ENCODE results near the gene OSER1.
A peak's percentile ranks its signal among the peaks of the same experiment; 100 is the strongest.
"Not testable (repeated sequence)": the region's sequence is repeated elsewhere in the genome, so short reads cannot be mapped to it uniquely, and the experiment has no call there.

OSER1 gene

GRCh38 chr20:44210406-44211176, at the start of gene OSER1:
Gene OSER1 (minus strand): TSS chr20:44210771. CDS start chr20:44206957, 3,814 bp downstream.
- DNase-seq = peak; percentile 80

DNA sequence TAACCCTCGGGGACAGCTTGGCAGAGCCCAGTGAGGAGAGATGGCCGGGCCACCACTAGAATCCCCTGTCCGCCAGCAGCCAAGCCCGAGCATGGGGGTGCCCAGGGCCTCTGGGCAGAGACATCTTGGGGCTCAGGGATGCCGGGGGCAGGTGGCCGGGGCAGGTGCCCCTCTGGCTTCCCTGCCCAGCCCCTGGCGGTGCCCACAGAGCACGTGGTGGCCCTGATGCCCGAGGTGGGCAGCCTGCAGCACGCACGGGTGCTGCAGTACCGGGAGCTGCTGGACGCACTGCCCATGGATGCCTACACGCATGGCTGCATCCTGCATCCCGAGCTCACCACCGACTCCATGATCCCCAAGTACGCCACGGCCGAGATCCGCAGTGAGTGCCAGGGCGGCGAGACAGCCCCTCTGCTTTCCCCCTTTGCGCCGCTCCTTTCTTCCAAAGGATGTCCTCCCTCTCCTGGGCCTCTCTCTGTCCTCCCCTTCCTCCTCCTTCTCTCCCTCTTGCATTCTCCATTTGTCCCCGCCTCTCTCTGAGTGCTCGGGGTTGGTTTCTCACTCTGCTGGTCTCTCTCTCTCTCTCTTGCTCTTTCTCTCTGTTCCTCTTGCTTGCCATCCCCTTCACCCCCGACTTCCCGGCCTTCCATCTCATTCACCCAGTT, 47.8 kb upstream of the OSER1 start:
- no peak for DNase-seq

GRCh38 chr20:44256961-44257360, 46.4 kb upstream of the OSER1 start:
- DNase-seq = no peak

DNA sequence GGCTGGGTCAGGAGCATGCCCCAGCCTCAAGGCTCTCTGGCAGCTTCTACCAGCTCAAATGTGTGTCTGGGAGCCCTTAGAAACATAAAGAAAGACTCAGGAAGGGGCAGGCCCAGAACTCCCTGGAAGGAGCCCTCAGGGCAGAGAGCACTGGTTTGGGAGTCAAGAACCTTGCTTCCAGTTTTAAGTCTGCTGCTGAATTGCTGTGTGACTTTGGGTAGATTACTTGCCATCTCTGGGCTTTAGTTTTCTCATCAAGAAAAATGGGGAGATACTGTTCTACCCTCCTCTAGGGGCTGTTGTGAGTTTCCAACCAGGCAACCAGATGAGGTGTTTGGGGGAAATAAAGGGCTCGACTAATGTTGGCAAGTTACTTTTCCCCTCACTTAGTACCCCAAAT, 45.4 kb upstream of the OSER1 start:
- no peak for DNase-seq

DNA sequence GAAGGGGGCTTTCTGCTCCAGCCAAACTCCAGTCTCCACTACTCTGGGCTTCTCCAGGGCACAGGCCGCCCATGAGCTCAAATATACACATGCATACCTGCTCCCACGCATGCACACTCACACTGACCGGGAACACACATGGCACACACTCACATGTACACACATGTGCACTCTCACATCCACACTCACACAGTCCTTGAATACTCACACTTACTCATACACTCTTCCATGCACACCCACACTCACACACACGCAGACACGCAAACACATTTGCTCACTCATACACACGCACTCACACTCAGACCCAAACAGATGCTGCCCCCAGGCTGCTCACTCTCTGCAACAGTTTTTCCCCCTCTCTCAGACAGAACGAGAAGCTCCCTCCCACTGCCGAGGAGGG, 43.5 kb upstream of the OSER1 start:
- no peak for DNase-seq

GRCh38 chr20:44253528-44253927, 43.0 kb upstream of the OSER1 start:
- no peak for DNase-seq

DNA sequence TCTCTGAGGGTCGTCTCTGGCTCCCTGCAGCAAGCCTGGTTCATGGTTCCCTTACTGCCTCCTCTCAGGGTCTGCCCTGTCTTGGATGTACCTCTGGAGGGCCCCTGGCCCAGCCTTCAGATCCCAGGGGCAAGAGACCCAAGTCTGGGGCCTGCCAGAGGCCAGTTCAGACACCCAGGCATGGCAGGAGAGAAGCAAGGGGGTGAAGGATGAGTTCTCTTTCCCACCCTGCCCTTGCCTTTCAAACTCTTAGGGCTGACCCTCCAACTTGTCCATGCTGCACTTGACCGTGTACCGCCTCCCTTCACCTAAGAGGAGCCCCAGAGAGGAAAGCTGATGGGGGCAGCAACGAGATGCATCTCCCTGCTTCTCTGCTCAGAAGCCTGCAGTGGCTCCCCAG, 40.7 kb upstream of the OSER1 start:
- no peak for DNase-seq

- DNase-seq = no peak
Observed at GRCh38 chr20:44248410-44248759, 37.8 kb upstream of the OSER1 start.

GRCh38 chr20:44247586-44248409, 37.2 kb upstream of the OSER1 start:
- no peak for DNase-seq

DNA sequence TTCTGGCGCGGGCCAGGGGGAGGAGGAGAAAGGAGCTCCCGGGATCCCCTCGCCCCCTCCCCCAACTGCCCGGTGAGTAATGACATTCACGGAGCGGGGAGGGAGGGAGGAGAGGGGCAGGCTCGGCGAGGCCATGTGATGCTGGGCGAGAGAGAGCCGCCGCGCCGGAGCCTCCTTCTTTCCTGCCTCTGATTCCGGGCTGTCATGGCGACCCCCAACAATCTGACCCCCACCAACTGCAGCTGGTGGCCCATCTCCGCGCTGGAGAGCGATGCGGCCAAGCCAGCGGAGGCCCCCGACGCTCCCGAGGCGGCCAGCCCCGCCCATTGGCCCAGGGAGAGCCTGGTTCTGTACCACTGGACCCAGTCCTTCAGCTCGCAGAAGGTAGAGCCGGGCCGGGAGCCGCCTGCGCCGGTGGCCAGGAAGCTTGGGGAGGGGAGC, 36.6 kb upstream of the OSER1 start, which contains the start of gene GDAP1L1:
TSS of gene GDAP1L1 (plus strand) at position 178 of the 441 bp plus-strand sequence. CDS start at position 205, 27 bp downstream.
- DNase-seq = peak; percentile 11

GRCh38 chr20:44245977-44246376, 35.4 kb upstream of the OSER1 start:
- DNase-seq = no peak

GRCh38 chr20:44241796-44242195, 31.2 kb upstream of the OSER1 start:
- no peak for DNase-seq

- DNase-seq = not testable (repeated sequence)
Observed at GRCh38 chr20:44236840-44237239, 26.3 kb upstream of the OSER1 start.

DNA sequence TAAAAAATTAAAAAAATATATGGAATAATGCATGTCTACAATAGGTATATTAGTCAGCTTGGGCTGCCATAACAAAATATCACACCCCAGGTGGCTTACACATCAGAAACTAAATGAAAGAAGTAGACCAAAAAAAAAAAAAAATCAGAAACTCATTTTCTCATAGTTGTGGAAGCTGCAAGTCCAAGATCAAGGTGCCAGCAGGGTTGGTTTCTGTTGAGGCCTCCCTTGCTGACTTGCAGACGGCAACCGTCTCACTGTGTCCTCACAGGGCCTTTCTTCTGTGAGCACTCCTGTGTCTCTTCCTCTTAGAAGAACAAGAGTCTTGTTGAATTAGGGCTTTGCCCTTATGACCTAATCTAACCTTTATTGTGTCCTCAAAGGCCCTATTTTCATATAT, 25.1 kb upstream of the OSER1 start:
- no peak for DNase-seq

DNA sequence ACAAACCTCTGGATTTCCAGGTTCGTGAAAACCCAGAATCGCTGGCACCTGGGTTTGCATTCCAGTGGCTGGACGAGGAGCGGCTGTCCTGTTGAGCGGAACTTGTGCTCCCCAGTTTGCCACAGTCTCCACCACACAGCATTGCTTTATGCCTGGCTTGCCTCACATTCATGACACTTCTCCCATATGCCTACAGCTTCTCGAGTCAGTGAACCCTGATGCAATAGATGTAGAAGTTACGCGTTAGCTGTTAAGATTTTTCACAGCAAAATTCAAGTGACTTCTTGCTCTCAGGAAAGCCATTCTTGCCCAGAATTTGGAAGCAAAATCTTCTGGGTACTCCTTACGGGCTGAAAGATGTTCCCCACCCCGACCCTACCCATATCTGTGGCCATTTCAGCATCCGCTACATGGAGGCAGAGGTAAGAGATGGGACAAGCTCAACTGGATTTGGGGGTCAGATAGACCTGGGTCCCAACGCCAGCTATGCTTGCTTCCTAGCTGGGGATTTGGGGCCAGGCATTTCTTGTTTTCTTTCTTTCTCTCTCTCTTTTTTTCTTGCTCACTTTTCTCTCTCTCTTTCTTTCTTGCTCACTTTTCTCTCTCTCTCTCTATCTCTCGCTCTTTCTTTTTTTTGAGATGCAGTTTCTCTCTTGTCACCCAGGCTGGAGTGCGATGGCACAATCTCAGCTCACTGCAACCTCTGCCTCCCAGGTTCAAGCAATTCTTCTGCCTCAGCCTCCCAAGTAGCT, 24.2 kb upstream of the OSER1 start:
- no peak for DNase-seq

DNA sequence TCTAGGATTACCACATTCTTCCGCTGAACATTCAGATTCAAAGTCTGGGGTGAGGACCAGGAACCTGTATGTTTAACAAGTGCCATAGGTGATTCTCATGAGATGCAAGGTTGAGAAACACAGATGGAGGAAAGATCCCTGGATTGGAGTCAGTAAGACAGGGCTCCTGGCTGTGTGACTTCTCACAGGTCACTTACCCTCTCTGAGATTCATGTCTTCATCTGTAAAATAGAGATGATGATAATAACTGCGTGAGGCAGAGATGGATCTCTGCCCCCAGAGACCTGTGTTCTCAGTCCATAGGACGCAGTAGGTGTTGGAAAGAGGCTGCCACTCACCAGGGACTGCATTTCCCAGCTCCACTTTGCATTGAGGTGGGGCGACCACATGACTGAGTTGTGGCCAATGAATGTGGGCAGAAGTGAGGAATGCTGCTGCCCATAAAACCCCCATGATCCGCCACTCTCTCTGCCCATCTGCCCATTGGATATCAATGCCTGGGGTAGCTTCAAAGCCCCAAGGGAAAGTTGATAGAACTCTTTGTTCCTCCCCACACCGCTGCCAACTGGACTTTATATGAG, 23.0 kb upstream of the OSER1 start:
- DNase-seq = no peak

DNA sequence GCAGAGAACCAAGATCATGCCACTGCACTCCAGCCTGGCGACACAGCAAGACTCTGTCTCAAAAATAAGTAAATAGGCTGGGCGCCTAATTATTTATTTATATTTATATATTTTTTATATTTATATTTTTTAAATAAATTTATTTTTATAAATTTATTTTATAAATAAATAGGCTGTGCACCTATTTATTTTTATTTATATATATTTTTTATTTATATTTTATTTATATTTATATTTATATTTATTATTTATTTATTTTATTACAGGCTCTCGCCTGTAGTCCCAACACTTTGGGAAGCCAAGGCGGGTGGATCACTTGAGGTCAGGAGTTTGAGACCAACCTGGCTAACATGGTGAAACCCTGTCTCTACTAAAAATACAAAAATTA, 21.9 kb upstream of the OSER1 start:
- DNase-seq = not testable (repeated sequence)

- no peak for DNase-seq
Observed at GRCh38 chr20:44231713-44232468, 21.3 kb upstream of the OSER1 start.

DNA sequence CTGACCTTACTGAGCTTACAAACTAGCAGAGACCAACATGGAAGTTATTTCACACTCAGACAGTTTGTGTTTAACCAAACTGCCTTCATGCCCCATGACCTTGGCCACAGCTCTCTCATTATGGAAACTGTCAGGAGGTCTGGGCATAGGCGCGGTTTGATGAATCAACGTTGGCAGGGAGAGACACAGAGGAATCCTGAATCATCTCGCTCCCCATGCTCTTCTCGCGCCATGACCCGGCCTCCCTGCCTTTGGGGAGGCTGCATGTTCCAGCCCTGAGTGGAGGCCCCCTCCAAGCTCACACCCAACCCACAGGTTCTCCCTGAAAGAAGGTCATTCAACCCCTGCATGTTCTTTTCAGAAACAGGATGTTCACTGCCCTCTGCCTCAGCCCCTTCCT, 20.6 kb upstream of the OSER1 start:
- no peak for DNase-seq

GRCh38 chr20:44228465-44229258, 18.1 kb upstream of the OSER1 start:
- no peak for DNase-seq

GRCh38 chr20:44224637-44225036, 14.1 kb upstream of the OSER1 start:
- DNase-seq = no peak
